Activated B cell treated with CpG ODN at 0.5 μM for 24 hours (primary cell): ENCODE data around the gene UNC13B. TPM values are rescaled to one million over a fixed set of nuclear protein-coding genes. Genes with fewer than 3 reads are reported as not detected.

Source experiments
- ATAC-seq: fragments of 200-7000 bp; cut with Tn5 transposase; one replicate; pipeline ENCODE4 v1.10.0; 2021; ENCODE audit warnings: low read depth, mild to moderate bottlenecking, moderate library complexity
- CTCF ChIA-PET: fragments of 350-600 bp; sonication (Branson Sonifier 250); formaldehyde crosslinking; loops from one replicate; lab custom pipeline; 2021; ENCODE audit warnings: antibody characterized with exemption; lab: Charles Lee
- POLR2A ChIA-PET: fragments of 350-600 bp; sonication (Branson Sonifier 250); formaldehyde crosslinking; loops from one replicate; lab custom pipeline; 2021; ENCODE audit warnings: antibody characterized with exemption; lab: Charles Lee
- DNase-seq: peaks from one replicate; pipeline ENCODE4 v3.0.0; 2022
- H3K27ac Mint-ChIP-seq: one replicate; pipeline ENCODE4 v1.8.0; 2020; ENCODE audit warnings: mixed read lengths
- H3K27me3 Mint-ChIP-seq: one replicate; pipeline ENCODE4 v1.8.0; 2021; ENCODE audit warnings: mixed read lengths
- H3K36me3 Mint-ChIP-seq: one replicate; pipeline ENCODE4 v1.8.0; 2021; ENCODE audit warnings: low read depth, mixed read lengths
- H3K4me1 Mint-ChIP-seq: one replicate; pipeline ENCODE4 v1.8.0; 2021; ENCODE audit warnings: mixed read lengths
- H3K4me3 Mint-ChIP-seq: one replicate; pipeline ENCODE4 v1.8.0; 2020; ENCODE audit warnings: mild to moderate bottlenecking, mixed read lengths
- H3K9me3 Mint-ChIP-seq: one replicate; pipeline ENCODE4 v1.8.0; 2020; ENCODE audit warnings: mixed read lengths
- CTCF ChIP-seq: fragments of 200-600 bp; IDR thresholded peaks from one replicate; pipeline ENCODE4 v1.8.0; 2022; ENCODE audit warnings: antibody characterized with exemption, mild to moderate bottlenecking
- intact Hi-C: fragments of 100-400 bp; cut with micrococcal nuclease; formaldehyde crosslinking; loops from one replicate; pipeline ENCODE4 v1.15.1; 2024
- total RNA-seq: library from RNA; stranded (reverse); gene quantifications from 2 replicates; pipeline ENCODE4 v1.2.3, GENCODE V29; 2022

The UNC13B gene
- total RNA-seq, 1 donor from 2014 or later: 0.53 TPM

DNA sequence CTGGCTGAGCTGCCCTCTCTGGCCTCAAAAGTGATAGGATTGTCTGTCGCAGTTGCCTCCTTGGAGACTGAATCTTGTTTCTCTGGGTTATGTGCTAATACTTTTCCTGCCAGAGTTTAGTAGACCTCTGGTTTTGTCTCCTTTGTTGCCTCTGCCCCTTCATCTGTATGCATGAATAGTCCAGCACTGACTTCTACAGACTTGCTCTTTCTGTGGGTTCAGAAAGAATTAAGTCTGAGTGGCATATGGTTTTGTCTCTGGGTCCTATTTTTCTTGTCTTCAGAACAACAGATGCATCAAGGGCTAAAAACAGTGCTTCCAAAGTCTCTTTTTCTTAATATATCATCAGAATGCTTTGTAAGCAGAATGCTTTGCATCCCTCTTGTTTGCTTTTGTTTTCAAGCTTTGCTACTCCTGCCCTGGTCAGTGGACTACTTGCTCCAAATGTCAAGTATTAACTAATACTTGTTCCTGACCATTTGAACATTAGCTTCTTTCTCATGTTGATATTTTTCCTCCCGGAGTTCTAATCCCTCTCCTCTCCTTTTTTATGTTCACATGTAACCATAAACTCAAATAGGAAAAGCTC is 131.7 kb downstream of the UNC13B start:
- Mint-ChIP-seq H3K36me3 (no peaks in the 10 kb centered on the region), H3K4me1 (no peaks in the 10 kb centered on the region), H3K9me3 (no peaks in the 10 kb centered on the region), H3K27me3 (peaks cover 16% of the 10 kb centered on the region), H3K4me3 (no peak overlapping the region), H3K27ac (no peak overlapping the region)
- POLR2A ChIA-PET: no interaction called here
- no peak for TF ChIP-seq CTCF
- CTCF ChIA-PET: no interaction called here
- intact Hi-C loops: no loop called here
- no peak for ATAC-seq
- no peak for DNase-seq

DNA sequence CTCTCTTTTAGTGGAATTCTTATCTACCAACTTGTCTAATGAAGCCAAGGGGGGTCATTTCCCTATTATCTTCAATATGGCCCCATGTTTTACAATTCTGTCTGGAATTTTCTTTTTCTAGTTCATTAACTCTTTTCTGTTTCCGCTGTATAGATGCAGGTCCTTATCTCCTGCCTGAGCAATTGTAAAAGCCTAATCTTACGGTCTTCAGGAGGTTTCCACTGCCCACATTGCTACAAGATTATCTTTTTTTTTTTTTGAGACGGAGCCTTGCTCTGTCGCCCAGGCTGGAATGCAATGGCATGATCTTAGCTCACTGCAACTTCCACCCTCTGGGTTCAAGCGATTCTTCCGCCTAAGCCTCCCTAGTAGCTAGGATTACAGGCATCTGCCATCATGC is 132.3 kb downstream of the UNC13B start:
- Mint-ChIP-seq H3K36me3 (no peaks in the 10 kb centered on the region), H3K9me3 (no peaks in the 10 kb centered on the region), H3K4me3 (no peak overlapping the region), H3K27ac (no peak overlapping the region), H3K27me3 (peaks cover 19% of the 10 kb centered on the region), H3K4me1 (no peaks in the 10 kb centered on the region)
- intact Hi-C loops: no loop called here
- DNase-seq: no peak
- ATAC-seq: no peak
- no peak for TF ChIP-seq CTCF
- ChIA-PET POLR2A (no interaction called here), CTCF (no interaction called here)

GRCh38 chr9:35294556-35294955 is 132.7 kb downstream of the UNC13B start:
- no peak overlapping the region for H3K4me3 Mint-ChIP-seq
- no peaks in the 10 kb centered on the region for H3K4me1 Mint-ChIP-seq
- ChIA-PET POLR2A (no interaction called here), CTCF (no interaction called here)
- no peak for DNase-seq
- no peaks in the 10 kb centered on the region for H3K36me3 Mint-ChIP-seq
- no peak overlapping the region for H3K27ac Mint-ChIP-seq
- no peaks in the 10 kb centered on the region for H3K9me3 Mint-ChIP-seq
- no peak for TF ChIP-seq CTCF
- peaks cover 19% of the 10 kb centered on the region for H3K27me3 Mint-ChIP-seq
- no peak for ATAC-seq
- intact Hi-C loops: no loop called here

DNA sequence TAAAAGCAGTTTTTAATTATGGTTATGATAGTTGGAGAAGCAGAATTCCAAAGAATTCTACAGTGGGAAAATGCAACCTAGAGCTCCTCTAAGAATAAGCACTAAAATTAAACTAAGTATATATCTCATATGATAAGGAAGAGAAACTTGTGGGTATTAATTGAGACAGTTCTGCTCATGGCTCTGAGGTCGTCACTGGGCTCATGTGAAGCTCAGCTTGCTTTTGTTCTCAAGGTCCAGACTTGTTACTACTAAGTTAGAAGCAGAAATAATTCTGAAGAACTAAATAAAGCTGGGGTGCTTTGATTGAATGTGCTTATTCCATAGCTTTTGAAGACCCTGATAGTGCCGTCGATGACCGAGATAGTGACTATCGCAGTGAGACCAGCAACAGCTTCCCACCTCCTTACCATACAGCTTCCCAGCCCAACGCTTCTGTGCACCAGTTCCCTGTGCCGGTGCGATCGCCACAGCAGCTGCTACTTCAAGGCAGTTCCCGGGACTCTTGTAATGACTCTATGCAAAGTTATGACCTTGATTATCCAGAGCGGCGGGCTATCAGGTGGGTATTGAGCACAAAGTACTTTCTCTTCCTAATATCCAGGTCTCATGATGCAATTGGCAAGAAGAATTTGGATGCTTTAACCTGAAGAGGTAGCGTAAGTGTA is 133.7 kb downstream of the UNC13B start:
- Mint-ChIP-seq H3K27ac (no peak overlapping the region), H3K4me3 (no peak overlapping the region), H3K4me1 (no peaks in the 10 kb centered on the region), H3K9me3 (no peaks in the 10 kb centered on the region), H3K27me3 (peaks cover 24% of the 10 kb centered on the region), H3K36me3 (no peaks in the 10 kb centered on the region)
- DNase-seq (no peak), ATAC-seq (no peak)
- TF ChIP-seq CTCF: no peak
- intact Hi-C loops: no loop called here
- ChIA-PET POLR2A (no interaction called here), CTCF (no interaction called here)

DNA sequence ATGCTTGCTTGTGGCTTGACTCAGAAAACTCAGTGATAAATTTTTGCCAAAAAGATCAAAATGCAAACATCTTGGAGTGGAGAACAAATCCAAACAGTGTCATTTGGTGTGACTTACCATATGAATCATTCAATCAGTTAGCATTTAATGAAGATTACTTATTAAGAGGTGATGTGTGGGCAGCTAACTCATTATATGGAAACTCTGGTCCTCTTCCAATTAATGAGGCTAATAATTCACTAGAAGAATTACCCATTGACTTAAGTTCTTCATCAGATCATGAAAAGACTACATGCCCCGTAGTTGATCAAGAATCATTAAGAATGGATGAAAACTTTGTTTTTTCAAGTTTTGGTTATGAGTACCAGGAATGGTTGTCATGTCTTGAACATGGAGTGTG is 141.8 kb downstream of the UNC13B start:
- Mint-ChIP-seq H3K4me3 (no peak overlapping the region), H3K9me3 (no peaks in the 10 kb centered on the region), H3K4me1 (no peaks in the 10 kb centered on the region), H3K27ac (no peak overlapping the region), H3K27me3 (peaks cover 47% of the 10 kb centered on the region), H3K36me3 (no peaks in the 10 kb centered on the region)
- ATAC-seq (no peak), DNase-seq (no peak)
- TF ChIP-seq CTCF: no peak
- CTCF ChIA-PET: no interaction called here
- intact Hi-C loops: no loop called here
- POLR2A ChIA-PET: no interaction called here
